WTC11 (cell line): ENCODE measurements around the gene XBP1. TPM values are rescaled to one million over a fixed set of nuclear protein-coding genes. Genes with fewer than 3 reads are reported as not detected.

Experiments
- ATAC-seq: fragments of 200-7000 bp; cut with Tn5 transposase; 2 replicates; pipeline ENCODE4 v1.10.0; 2021; ENCODE audit warnings: mild to moderate bottlenecking, moderate library complexity
- CTCF ChIA-PET: fragments of 300-600 bp; sonication (Branson Sonifier 250); formaldehyde crosslinking; loops from one replicate; lab custom pipeline; 2021; ENCODE audit warnings: antibody characterized with exemption; lab: Charles Lee
- POLR2A ChIA-PET: fragments of 350-600 bp; sonication (Branson Sonifier 250); formaldehyde crosslinking; loops from one replicate; lab custom pipeline; 2021; ENCODE audit warnings: antibody characterized with exemption; lab: Charles Lee
- DNase-seq: peaks from one replicate; pipeline ENCODE4 v3.0.0; 2021; ENCODE audit warnings: low spot score
- H3K27ac Mint-ChIP-seq: 2 replicates; pipeline ENCODE4 v1.8.0; 2021; ENCODE audit warnings: mixed read lengths
- H3K27me3 Mint-ChIP-seq: 2 replicates; pipeline ENCODE4 v1.8.0; 2021; ENCODE audit warnings: low read depth, mild to moderate bottlenecking, moderate library complexity, mixed read lengths
- H3K36me3 Mint-ChIP-seq: 2 replicates; pipeline ENCODE4 v1.8.0; 2021; ENCODE audit warnings: mixed read lengths
- H3K4me1 Mint-ChIP-seq: 2 replicates; pipeline ENCODE4 v1.8.0; 2022; ENCODE audit warnings: mixed read lengths
- H3K4me3 Mint-ChIP-seq: 2 replicates; pipeline ENCODE4 v1.8.0; 2021; ENCODE audit warnings: mild to moderate bottlenecking, moderate library complexity, mixed read lengths
- H3K9me3 Mint-ChIP-seq: 2 replicates; pipeline ENCODE4 v1.8.0; 2021; ENCODE audit warnings: mixed read lengths
- ATF3 ChIP-seq: sonication (generic); formaldehyde crosslinking; conservative IDR thresholded peaks from 2 replicates; pipeline ENCODE4 v1.8.1; 2022; ENCODE audit warnings: mild to moderate bottlenecking, missing genetic modification reagents
- ATF6 ChIP-seq: sonication (generic); formaldehyde crosslinking; IDR thresholded peaks from 2 replicates; pipeline ENCODE4 v1.8.1; 2023; ENCODE audit warnings: mild to moderate bottlenecking, missing genetic modification reagents
- CREM ChIP-seq: sonication (generic); formaldehyde crosslinking; IDR thresholded peaks from 2 replicates; pipeline ENCODE4 v1.8.1; 2022; ENCODE audit warnings: mild to moderate bottlenecking, missing genetic modification reagents, moderate library complexity
- FOXP4 ChIP-seq: sonication (generic); formaldehyde crosslinking; IDR thresholded peaks from 2 replicates; pipeline ENCODE4 v1.8.0; 2022; ENCODE audit warnings: mild to moderate bottlenecking, missing genetic modification reagents
- GABPB1 ChIP-seq: sonication (generic); formaldehyde crosslinking; IDR thresholded peaks from 2 replicates; pipeline ENCODE4 v1.8.1; 2023; ENCODE audit warnings: mild to moderate bottlenecking, missing genetic modification reagents
- GTF2I ChIP-seq: fragments of 250-450 bp; sonication (Bioruptor Pico); conservative IDR thresholded peaks from 2 replicates; pipeline ENCODE4 v1.4.0; 2021; ENCODE audit warnings: mild to moderate bottlenecking
- HMGA2 ChIP-seq: fragments of 250-450 bp; sonication (Bioruptor Pico); IDR thresholded peaks from 2 replicates; pipeline ENCODE4 v1.4.0; 2021; ENCODE audit warnings: mild to moderate bottlenecking, moderate library complexity
- MAX ChIP-seq: sonication (generic); formaldehyde crosslinking; IDR thresholded peaks from 2 replicates; pipeline ENCODE4 v1.8.0; 2022; ENCODE audit warnings: mild to moderate bottlenecking, missing genetic modification reagents
- NR1H2 ChIP-seq: sonication (generic); formaldehyde crosslinking; IDR thresholded peaks from 2 replicates; pipeline ENCODE4 v1.9.0; 2021; ENCODE audit warnings: mild to moderate bottlenecking, moderate library complexity, missing genetic modification reagents
- PREB ChIP-seq: sonication (generic); formaldehyde crosslinking; IDR thresholded peaks from 2 replicates; pipeline ENCODE4 v1.8.1; 2022; ENCODE audit warnings: mild to moderate bottlenecking, missing genetic modification reagents, moderate library complexity, borderline replicate concordance
- STAT6 ChIP-seq: sonication (generic); formaldehyde crosslinking; conservative IDR thresholded peaks from 2 replicates; pipeline ENCODE4 v1.8.1; 2023; ENCODE audit warnings: mild to moderate bottlenecking, low read depth, missing genetic modification reagents, moderate library complexity
- TCF7 ChIP-seq: sonication (generic); formaldehyde crosslinking; IDR thresholded peaks from 2 replicates; pipeline ENCODE4 v1.8.0; 2022; ENCODE audit warnings: mild to moderate bottlenecking, low read depth, missing genetic modification reagents, moderate library complexity
- ZBTB43 ChIP-seq: sonication (generic); formaldehyde crosslinking; IDR thresholded peaks from 2 replicates; pipeline ENCODE4 v1.8.1; 2023; ENCODE audit warnings: mild to moderate bottlenecking, missing genetic modification reagents
- ZNF671 ChIP-seq: fragments of 250-450 bp; sonication (Bioruptor Pico); IDR thresholded peaks from 2 replicates; pipeline ENCODE4 v1.8.0; 2021; ENCODE audit warnings: mild to moderate bottlenecking
- total RNA-seq: library from RNA; stranded (reverse); gene quantifications from 3 replicates; pipeline ENCODE4 v1.2.3, GENCODE V29; 2021

XBP1 gene
- total RNA-seq, 1 experiment from 2014 or later, result 127 TPM

- DNase-seq (no peak), ATAC-seq (no peak)
- POLR2A ChIA-PET, result interaction anchor here (0.5 to 2.6 kb wide), 3 partner anchors 33 to 779 kb away, joined by 3 to 8 read pairs (median 3); no protein-coding TSS in a partner anchor
- CTCF ChIA-PET, result interaction anchor here (0.8 to 1.3 kb wide), 3 partner anchors 27 to 198 kb away, joined by 3 to 5 read pairs (median 3); no protein-coding TSS in a partner anchor
- Mint-ChIP-seq H3K36me3 (peaks cover 54% of the 10 kb centered on the region), H3K27me3 (no peaks in the 10 kb centered on the region), H3K27ac (peak overlapping the region; percentile 95), H3K4me3 (peak overlapping the region; percentile 80), H3K4me1 (peaks cover 29% of the 10 kb centered on the region), H3K9me3 (no peaks in the 10 kb centered on the region)
- TF ChIP-seq GABPB1 (peak; percentile 89), ZNF671 (CRISPR knock-in tag) (no peak)
Measured at GRCh38 chr22:28798810-28799605, 1.4 kb downstream of the XBP1 start.

GRCh38 chr22:28795932-28796856 lies 4.2 kb downstream of the XBP1 start:
- no peaks in the 10 kb centered on the region for H3K9me3 Mint-ChIP-seq
- no peak overlapping the region for H3K4me3 Mint-ChIP-seq
- peak overlapping the region; percentile 72 for H3K27ac Mint-ChIP-seq
- DNase-seq, result no peak
- POLR2A ChIA-PET, result no interaction called here
- peaks cover 19% of the 10 kb centered on the region for H3K4me1 Mint-ChIP-seq
- no peak for ATAC-seq
- CTCF ChIA-PET, result no interaction called here
- H3K36me3 Mint-ChIP-seq, result peaks cover 61% of the 10 kb centered on the region
- no peaks in the 10 kb centered on the region for H3K27me3 Mint-ChIP-seq
- TF ChIP-seq ATF6 (CRISPR knock-in tag), result no peak
- TF ChIP-seq ATF3 (CRISPR knock-in tag), result no peak
- no peak for TF ChIP-seq STAT6

- Mint-ChIP-seq H3K27me3 (no peaks in the 10 kb centered on the region), H3K27ac (peak overlapping the region; percentile 74), H3K9me3 (no peaks in the 10 kb centered on the region), H3K4me1 (peaks cover 14% of the 10 kb centered on the region), H3K36me3 (peaks cover 61% of the 10 kb centered on the region), H3K4me3 (no peak overlapping the region)
- ChIA-PET CTCF (no interaction called here), POLR2A (interaction anchor here (0.5 kb wide), 1 partner anchor 34 kb away, joined by 4 read pairs; no protein-coding TSS in a partner anchor)
- no peak for DNase-seq
- no peak for ATAC-seq
- TF ChIP-seq MAX, result no peak
- no peak for TF ChIP-seq ZBTB43 (CRISPR knock-in tag)
- TF ChIP-seq PREB (CRISPR knock-in tag), result no peak
- no peak for TF ChIP-seq HMGA2 (CRISPR knock-in tag)
- no peak for TF ChIP-seq GTF2I (CRISPR knock-in tag)
- no peak for TF ChIP-seq CREM
- TF ChIP-seq TCF7 (CRISPR knock-in tag), result no peak
- TF ChIP-seq FOXP4 (CRISPR knock-in tag), result no peak
- TF ChIP-seq NR1H2 (CRISPR knock-in tag), result no peak
Measured at GRCh38 chr22:28795071-28795693, 5.2 kb downstream of the XBP1 start.
